GM10248 (cell line): ENCODE data around the gene DYSF.

Experiments used
- CTCF ChIA-PET: fragments of 300-600 bp; sonication (Branson Sonifier 250); formaldehyde crosslinking; extraction: SDS; loops from one replicate; lab custom pipeline; 2021; ENCODE audit warnings: antibody characterized with exemption; lab: Yijun Ruan, JAX
- POLR2A ChIA-PET: fragments of 350-650 bp; sonication (Branson Sonifier 250); formaldehyde crosslinking; extraction: SDS; loops from one replicate; lab custom pipeline; 2020; ENCODE audit warnings: antibody characterized with exemption; lab: Yijun Ruan, JAX
- DNase-seq: peaks from one replicate; pipeline ENCODE4 v3.0.0; 2012; ENCODE audit errors: extremely low spot score
- CTCF ChIP-seq: IDR thresholded peaks from 2 replicates; pipeline ENCODE4 v1.5.1; 2012; ENCODE audit warnings: mild to moderate bottlenecking, low read depth; ENCODE audit errors: extremely low read depth, missing control alignments, control extremely low read depth

DYSF gene

GRCh38 chr2:71629771-71630453 is 176.6 kb downstream of the DYSF start:
- CTCF ChIA-PET: interaction anchor here (1.1 to 1.5 kb wide), 3 partner anchors 13 to 46 kb away, joined by 3 read pairs; no protein-coding TSS in a partner anchor
- no peak for TF ChIP-seq CTCF
- POLR2A ChIA-PET: no interaction called here
- DNase-seq: no peak

GRCh38 chr2:71630454-71631328 is 177.3 kb downstream of the DYSF start:
- ChIA-PET CTCF (interaction anchor here (1.1 to 1.5 kb wide), 3 partner anchors 12 to 47 kb away, joined by 3 read pairs; no protein-coding TSS in a partner anchor), POLR2A (no interaction called here)
- DNase-seq: no peak
- no peak for TF ChIP-seq CTCF

GRCh38 chr2:71631411-71631931 is 178.1 kb downstream of the DYSF start:
- no peak for DNase-seq
- CTCF ChIA-PET: no interaction called here
- POLR2A ChIA-PET: no interaction called here
- TF ChIP-seq CTCF: no peak

- no peak for TF ChIP-seq CTCF
- CTCF ChIA-PET: no interaction called here
- no peak for DNase-seq
- POLR2A ChIA-PET: no interaction called here
These were observed 179.7 kb downstream of the DYSF start for GRCh38 chr2:71633086-71633485.

GRCh38 chr2:71634567-71634966 is 181.2 kb downstream of the DYSF start:
- DNase-seq: no peak
- CTCF ChIA-PET: no interaction called here
- TF ChIP-seq CTCF: no peak
- POLR2A ChIA-PET: no interaction called here

GRCh38 chr2:71635798-71636197 is 182.4 kb downstream of the DYSF start:
- DNase-seq: no peak
- CTCF ChIA-PET: no interaction called here
- POLR2A ChIA-PET: no interaction called here
- TF ChIP-seq CTCF: no peak
